ENCODE data around the gene SSX4.
"Not testable (repeated sequence)": the region's sequence is repeated elsewhere in the genome, so short reads cannot be mapped to it uniquely, and the experiment has no call there.

The SSX4 gene

GRCh38 chrX:48383239-48383638 is at the start of gene SSX4:
Gene SSX4, plus strand, starts transcription at chrX:48383539. Its CDS starts 515 bp downstream, at chrX:48384054.
- DNase-seq = not testable (repeated sequence)

GRCh38 chrX:48346059-48346458 is 37.3 kb upstream of the SSX4 start:
- not testable (repeated sequence) for DNase-seq

GRCh38 chrX:48356315-48357094 is 26.8 kb upstream of the SSX4 start, which contains the start of gene SSX3:
Gene SSX3, minus strand, starts transcription at chrX:48356703. Its CDS starts 1,454 bp downstream, at chrX:48355249.
- DNase-seq = not testable (repeated sequence)

- no peak for DNase-seq
Measured at GRCh38 chrX:48357681-48358080, 25.7 kb upstream of the SSX4 start.

- not testable (repeated sequence) for DNase-seq
Measured at GRCh38 chrX:48359281-48359680, 24.1 kb upstream of the SSX4 start.

GRCh38 chrX:48367717-48368408 is 15.5 kb upstream of the SSX4 start:
- not testable (repeated sequence) for DNase-seq

- DNase-seq = not testable (repeated sequence)
Measured at GRCh38 chrX:48370408-48370807, 12.9 kb upstream of the SSX4 start.

GRCh38 chrX:48396931-48397330 is 13.6 kb downstream of the SSX4 start:
- not testable (repeated sequence) for DNase-seq

GRCh38 chrX:48397825-48398224 is 14.5 kb downstream of the SSX4 start:
- not testable (repeated sequence) for DNase-seq

GRCh38 chrX:48411860-48412259 is 28.5 kb downstream of the SSX4 start, which contains the start of gene SSX4B:
Gene SSX4B, minus strand, starts transcription at chrX:48411960. Its CDS starts 588 bp downstream, at chrX:48411372.
- DNase-seq = not testable (repeated sequence)

GRCh38 chrX:48427027-48427716 is 43.8 kb downstream of the SSX4 start:
- not testable (repeated sequence) for DNase-seq

GRCh38 chrX:48429606-48430005 is 46.3 kb downstream of the SSX4 start:
- DNase-seq = not testable (repeated sequence)

- DNase-seq = not testable (repeated sequence)
Measured at GRCh38 chrX:48430166-48430565, 46.8 kb downstream of the SSX4 start.

GRCh38 chrX:48433713-48434112 is 50.4 kb downstream of the SSX4 start:
- peak in 1 of 4 experiments; percentile 1 for DNase-seq
